ENCODE measurements around the gene RIT2.

The RIT2 gene

GRCh38 chr18:43012951-43013350 lies 102.5 kb downstream of the RIT2 start:
- DNase-seq (ENCODE audit: low read depth in 2 of 2) = no peak

DNA sequence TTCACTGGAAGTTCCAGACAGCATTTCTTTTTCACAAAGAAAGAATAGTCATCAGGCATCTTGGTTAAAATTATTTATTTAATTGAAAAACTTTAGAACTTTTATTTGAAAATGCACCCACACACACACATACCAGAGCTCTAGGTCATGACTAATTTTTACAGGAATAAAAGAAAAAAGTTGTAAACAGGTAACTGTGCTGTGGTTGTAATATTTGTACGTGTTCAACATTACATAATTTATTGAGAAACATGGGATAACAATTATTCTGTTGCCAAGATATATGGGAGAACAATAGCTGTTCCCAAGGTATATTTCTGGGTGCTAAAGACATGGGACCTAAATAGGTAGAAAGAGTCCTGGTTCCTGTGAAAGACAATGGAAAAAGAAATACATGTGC lies 104.9 kb downstream of the RIT2 start:
- no peak for DNase-seq (ENCODE audit: low read depth in 2 of 2)

- no peak for DNase-seq (ENCODE audit: low read depth in 2 of 2)
These were observed 105.8 kb downstream of the RIT2 start for GRCh38 chr18:43009674-43010073.

GRCh38 chr18:43007365-43007764 lies 108.1 kb downstream of the RIT2 start:
- no peak for DNase-seq (ENCODE audit: low read depth in 2 of 2)

DNA sequence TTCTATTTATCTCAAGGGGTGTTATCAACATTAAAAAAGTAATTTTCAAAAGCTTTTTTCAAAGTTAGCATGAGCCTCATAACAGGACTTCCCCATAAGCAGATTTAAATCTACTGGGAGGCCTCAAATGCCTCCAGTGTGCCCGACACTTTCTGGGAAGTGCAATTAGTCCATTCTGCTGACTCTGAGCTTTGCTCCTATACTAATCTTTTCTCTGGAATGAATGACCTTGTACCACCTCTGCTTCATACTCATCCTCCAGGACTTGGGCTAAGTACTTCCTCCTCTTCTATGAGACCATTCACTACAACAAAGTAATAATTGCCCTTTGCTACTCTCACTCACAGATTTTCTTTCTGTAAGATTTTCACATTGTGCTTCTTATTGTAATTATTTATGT lies 111.1 kb downstream of the RIT2 start:
- no peak for DNase-seq (ENCODE audit: low read depth in 2 of 2)

- no peak for DNase-seq (ENCODE audit: low read depth in 2 of 2)
These were observed 113.7 kb downstream of the RIT2 start for GRCh38 chr18:43001821-43002220.

- no peak for DNase-seq (ENCODE audit: low read depth in 2 of 2)
These were observed 118.7 kb downstream of the RIT2 start for GRCh38 chr18:42996824-42997223.

DNA sequence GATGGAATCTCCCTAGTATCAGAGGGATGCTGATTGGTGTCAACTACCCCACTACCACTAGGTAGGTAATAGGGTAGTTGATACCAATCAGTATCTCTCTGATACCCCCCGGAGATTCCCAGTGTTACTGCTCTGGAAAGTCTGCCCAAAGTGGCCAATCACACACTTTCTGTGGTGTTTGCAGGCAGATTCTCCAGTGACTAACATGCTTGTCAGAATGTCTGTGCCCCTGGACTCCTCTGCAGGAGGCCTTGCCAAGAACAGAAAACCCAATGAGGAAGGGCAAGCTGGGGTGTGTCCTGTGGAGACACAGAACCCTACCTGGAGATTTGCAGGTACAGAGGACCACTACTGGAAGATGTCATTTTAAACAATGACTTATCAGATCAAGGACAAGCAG lies 135.1 kb downstream of the RIT2 start:
- no peak for DNase-seq (ENCODE audit: low read depth in 2 of 2)

DNA sequence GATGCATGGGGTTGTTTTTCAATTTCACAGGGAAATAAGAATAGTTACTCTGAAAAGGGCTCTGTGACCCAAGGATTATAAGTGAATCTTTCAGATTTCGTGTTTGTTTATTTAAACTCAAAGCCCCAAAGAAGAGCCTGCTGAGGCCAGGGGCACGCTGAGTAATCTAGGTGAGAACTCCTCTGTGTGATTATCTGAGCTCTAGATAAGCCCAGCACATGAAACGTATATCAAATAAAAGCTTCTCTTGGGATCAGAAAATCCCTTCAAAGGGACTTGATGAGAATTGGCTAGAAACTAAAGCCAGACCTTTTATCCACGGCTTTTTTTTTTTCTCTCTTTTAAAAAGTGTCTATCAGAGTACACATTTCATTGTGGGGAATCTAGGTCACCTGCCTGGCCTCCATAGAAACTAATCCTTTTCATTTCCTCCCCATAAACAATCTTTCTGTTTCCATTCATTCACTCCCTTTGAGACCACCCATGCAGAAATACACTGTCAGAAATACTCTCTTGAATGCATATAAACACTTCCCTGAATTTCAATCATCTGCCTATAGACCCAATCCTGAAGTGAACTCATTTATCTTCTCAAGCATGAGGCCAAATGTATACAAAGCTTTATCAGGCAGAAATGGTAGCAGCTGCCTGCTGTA lies 137.4 kb downstream of the RIT2 start:
- DNase-seq (ENCODE audit: low read depth in 2 of 2) = no peak

DNA sequence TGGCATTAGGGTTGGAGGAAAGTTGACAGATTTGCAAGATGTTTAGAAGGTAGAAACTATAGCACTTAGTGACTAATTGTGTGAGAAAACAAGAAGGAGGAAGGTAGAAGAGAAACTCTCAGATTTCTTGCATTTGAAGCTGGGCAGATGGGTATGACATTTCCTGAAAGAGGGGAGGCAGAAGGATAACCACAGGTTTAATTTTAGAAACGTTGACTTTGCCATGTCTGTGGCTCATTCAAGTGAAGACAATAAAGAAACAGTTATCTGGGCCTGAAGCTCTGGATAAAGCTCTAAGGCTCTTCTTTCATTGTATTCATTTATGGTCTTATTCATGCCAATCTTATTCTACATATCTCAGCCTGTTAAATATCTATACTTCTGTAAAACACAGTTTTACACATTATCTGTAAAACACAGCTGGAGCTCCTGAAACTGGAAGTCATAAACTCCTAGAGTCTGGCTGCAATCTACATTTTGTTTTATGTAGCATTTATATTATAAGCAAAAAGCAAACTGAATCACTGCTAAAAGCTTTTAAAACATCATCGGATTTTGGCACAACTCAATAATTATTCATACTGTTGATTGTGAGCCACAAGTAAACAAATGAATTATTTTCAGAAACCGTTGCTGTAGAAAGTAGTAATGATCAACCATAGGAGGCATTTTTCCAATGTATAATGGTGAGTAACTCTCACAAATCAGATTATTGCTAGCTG lies 138.5 kb downstream of the RIT2 start:
- DNase-seq (ENCODE audit: low read depth in 2 of 2) = no peak

DNA sequence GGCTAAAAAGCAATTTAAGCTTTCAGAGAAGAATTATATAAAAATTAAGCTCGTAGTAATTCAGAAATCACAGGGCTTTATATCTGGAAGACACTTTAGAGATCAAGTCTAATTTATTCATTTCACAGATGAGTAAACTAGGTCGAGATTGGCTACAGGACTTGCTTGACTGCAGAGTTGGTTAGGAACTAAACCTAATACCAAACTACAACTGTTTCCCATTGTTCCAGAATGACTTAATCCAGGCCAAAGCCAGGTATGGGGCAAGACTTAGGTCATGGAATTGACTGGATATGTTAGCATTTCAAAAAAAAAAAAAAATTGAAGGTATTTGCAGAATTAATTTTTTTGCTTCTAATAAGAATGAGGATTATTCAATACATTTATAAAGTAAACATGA lies 146.1 kb downstream of the RIT2 start:
- no peak for DNase-seq (ENCODE audit: low read depth in 2 of 2)

DNA sequence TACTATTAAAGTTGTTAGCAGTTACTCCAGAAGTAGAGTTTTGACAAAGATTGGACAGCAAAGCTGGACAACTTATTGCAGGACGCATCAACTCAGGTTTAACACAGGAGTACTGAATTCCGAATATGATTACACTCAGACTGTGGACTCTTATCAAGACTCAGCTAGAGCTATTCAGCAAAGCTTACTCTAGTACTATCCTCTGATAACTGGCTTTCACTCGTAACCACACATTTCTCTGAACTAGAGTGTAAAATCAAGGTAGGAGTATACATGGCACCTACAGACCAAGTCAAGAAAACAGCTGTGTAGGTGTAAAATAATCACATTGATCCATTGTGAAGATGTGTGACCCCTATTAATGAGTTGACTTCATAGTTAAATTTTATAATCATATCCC lies 154.2 kb downstream of the RIT2 start:
- DNase-seq (ENCODE audit: low read depth in 2 of 2) = no peak

DNA sequence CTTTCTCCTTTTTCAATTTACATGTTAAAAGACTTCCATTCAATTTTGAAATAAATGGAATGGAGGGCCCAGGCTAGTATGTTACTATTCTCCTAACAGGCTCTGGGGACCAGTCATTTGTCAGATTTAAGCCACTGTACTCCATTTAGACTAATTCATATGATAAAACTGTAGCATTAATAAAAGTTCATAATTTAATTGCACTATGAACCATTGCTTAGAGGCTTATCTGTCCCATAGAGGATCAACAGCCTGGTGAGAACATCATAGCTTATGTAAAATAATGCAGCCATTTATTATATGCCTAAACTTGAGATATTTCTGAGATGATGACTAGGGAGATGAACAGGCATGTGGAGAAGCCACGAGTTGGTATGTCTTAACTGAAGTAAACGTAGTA lies 156.0 kb downstream of the RIT2 start:
- no peak for DNase-seq (ENCODE audit: low read depth in 2 of 2)

DNA sequence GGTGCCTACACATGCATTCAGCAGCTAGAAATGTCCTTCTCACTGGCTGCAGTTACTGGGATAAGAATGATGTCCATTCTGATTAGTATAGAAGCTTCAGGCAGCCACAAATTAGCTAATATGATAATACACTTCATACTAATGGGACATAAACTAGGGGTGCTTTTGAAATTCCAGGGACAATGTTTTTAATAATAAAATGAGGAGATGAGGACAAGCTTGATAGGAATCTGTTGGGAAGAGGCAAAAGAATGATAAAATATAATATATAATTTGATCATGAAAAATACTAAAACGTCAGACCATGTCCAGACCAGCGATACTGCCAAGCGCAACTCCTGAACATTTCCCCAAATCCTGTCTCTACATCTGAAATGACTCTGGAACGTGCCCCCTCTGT lies 157.1 kb downstream of the RIT2 start:
- no peak for DNase-seq (ENCODE audit: low read depth in 2 of 2)

GRCh38 chr18:42956287-42956686 lies 159.2 kb downstream of the RIT2 start:
- no peak for DNase-seq (ENCODE audit: low read depth in 2 of 2)

DNA sequence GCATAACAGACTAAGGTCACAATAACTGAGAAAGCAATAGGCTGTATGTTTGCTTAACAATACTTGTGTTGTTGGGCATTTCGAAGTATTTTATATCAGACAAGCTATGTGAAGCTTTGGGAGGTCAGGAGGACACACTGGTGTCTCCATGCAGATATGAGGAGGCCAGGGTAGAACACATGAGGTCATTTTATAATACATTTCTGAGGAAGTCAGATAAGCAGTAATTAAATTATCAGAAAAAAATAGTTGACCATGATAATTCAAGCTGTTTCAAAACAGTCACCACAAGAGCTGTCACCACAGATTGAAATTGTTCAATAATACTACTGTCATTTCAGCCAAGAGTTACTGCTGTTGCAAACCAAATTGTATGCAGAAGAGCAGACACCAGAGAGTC lies 160.6 kb downstream of the RIT2 start:
- no peak for DNase-seq (ENCODE audit: low read depth in 2 of 2)

DNA sequence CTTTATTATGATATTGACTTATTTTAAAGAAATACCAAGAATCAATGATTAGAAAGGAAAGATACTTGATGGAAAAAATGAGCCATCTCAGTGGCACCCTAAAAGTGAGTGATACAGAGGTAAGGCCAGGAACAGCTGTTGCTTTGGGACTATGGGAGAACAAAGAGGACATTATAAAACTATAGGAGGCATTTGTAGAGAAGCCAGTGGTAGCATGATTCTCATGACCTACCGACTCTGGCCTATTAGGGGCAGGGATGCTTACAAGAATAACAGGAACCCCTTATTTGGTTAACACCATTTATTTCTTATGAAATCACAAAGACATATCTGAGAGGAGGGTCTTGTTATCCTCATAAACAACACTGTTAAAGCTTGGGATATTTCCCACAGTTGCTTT lies 162.2 kb downstream of the RIT2 start:
- DNase-seq (ENCODE audit: low read depth in 2 of 2) = no peak

GRCh38 chr18:42950732-42951131 lies 164.8 kb downstream of the RIT2 start:
- no peak for DNase-seq (ENCODE audit: low read depth in 2 of 2)

DNA sequence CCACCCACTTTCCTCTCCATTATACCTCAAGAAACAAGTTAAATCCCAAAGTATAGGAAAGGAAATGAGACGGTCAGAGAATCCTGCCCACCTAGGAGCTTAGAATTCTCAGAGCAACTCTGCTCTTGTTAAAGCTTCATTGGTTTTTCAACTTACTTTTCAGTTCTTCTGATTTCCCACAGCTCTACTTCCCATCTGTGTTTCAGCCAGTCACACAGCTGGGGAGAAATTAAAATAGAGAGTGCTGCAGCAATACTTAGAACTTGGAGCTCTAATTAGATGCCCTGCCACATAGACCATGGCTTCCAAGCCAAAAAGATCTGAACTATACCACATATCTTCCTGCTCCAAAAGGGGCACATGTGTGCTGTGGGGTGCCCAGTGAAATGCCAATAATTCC lies 166.7 kb downstream of the RIT2 start:
- DNase-seq (ENCODE audit: low read depth in 2 of 2) = no peak

DNA sequence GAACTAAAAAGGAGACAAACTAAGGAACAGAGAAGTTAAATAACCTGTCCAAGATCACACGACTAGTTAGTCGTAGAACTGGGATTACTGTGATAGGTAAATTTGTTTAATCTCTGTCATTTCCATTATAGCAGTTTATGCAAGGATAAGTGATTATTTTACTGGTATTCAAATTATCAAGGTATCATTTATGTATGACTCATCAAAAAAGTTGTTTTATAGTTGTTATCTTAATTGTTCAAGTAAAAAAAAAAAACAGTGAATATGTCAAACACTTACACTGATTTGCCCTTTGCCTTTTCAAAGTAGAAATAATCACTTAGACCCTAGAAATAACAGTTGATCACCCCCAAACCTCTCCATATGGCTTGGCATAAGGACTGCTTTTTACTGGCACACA lies 173.6 kb downstream of the RIT2 start:
- DNase-seq (ENCODE audit: low read depth in 2 of 2) = no peak

DNA sequence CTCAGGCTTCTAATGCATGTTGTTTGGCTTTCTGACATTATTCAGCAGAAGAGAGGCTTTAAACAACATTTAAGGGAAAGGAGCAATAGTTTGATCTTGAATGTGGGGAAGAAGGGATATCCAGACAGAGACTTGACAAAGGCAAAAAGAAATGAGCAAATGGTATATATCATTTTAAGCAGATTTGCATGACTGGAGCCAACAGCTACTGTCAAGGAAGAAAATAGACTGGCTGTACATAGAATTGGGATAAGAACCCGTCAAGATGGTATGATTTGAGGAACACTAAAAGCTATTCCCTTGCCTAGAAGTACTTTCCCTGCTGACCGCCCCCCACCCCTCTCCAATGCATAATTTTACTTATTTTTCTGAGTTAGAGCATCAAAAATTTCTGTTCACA lies 174.5 kb downstream of the RIT2 start:
- no peak for DNase-seq (ENCODE audit: low read depth in 2 of 2)

GRCh38 chr18:42937436-42937835 lies 178.0 kb downstream of the RIT2 start:
- no peak for DNase-seq (ENCODE audit: low read depth in 2 of 2)

DNA sequence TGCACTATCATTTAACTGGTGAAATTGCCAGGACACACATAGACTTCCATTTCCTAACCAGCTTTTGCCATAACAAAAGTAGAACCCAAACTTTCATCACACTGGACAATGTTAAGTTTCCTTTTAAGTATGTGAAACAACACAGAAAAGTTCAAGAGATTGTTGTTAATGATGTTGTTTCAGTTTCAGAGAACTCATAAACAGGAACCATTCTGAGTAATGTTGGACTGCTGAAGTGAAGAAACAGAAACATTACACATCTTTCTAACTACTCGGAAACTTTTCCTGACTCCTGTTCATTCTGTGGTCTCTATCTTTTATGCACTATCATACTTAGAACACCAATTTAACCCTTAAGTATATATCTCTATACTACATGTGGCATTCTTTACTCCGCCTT lies 179.2 kb downstream of the RIT2 start:
- DNase-seq (ENCODE audit: low read depth in 2 of 2) = no peak

GRCh38 chr18:42931491-42931890 lies 184.0 kb downstream of the RIT2 start:
- no peak for DNase-seq (ENCODE audit: low read depth in 2 of 2)
